A549 (cell line): Measurements from ENCODE around the gene IGF1R.

Experiments
- KDM5A ChIP-seq: fragments of 200-600 bp; sonication (generic); IDR thresholded peaks from 2 replicates; pipeline ENCODE4 v1.6.1; 2016; ENCODE audit warnings: antibody characterized with exemption, mild to moderate bottlenecking
- NFE2L2 ChIP-seq: fragments of 150-350 bp; conservative IDR thresholded peaks from 2 replicates; pipeline ENCODE4 v1.6.1; 2014; ENCODE audit warnings: low read length
- POLR2A ChIP-seq: IDR thresholded peaks from 2 replicates; pipeline ENCODE4 v1.6.1; 2012; ENCODE audit warnings: mild to moderate bottlenecking, low read length
- TF ChIP-seq, protein P1 (sequence below): IDR thresholded peaks from 2 replicates; pipeline ENCODE4 v1.6.1; 2012

- TF ChIP-seq, protein P1, sequence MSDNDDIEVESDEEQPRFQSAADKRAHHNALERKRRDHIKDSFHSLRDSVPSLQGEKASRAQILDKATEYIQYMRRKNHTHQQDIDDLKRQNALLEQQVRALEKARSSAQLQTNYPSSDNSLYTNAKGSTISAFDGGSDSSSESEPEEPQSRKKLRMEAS, result no peak
- no peak for TF ChIP-seq POLR2A
- TF ChIP-seq NFE2L2, result no peak
- no peak for TF ChIP-seq KDM5A
Measured at GRCh38 chr15:98722209-98722608, 73.9 kb downstream of the IGF1R start.
